OCI-M2 (cell line): ENCODE data around the gene ISLR2.

Experiments
- DNase-seq: peaks from one replicate; lab custom pipeline; 2025; ENCODE audit not compliant: unreplicated experiment; lab: John Stamatoyannopoulos, UW

The ISLR2 gene

GRCh38 chr15:74127954-74128784, 2.2 kb upstream of the ISLR2 start:
- DNase-seq, result no peak

GRCh38 chr15:74128785-74129585, 1.4 kb upstream of the ISLR2 start:
- no peak for DNase-seq

DNA sequence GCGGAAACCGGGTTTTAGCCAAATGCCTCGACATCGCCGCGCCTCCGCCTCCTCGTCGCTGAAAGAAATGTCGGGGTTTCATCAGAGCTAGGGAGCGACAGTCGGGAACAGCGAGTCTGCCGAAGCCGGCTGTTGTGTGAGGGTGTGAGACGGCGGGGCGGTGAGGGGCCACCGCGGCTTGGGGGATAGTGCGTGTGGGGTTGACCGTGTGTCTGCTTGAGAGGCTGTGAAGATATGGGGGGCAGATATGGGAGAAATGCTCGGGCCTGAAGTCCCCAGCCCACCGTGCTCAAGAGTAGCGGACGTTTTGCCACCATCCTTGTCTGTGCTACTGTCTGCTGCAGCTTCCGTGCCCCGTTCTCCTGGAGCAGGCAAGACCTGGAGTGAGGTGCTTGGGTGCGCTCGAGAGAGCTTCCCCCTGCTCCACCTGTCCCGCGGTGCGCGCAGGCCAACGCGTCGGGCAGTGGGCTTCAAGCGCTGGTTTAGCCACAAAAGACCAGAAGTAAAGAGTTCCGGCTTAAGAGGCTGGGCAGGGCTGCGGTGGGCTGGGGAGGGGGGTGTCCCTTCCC, 716 bp upstream of the ISLR2 start:
- DNase-seq, result no peak

GRCh38 chr15:74130849-74131627, 652 bp downstream of the ISLR2 start:
- no peak for DNase-seq

DNA sequence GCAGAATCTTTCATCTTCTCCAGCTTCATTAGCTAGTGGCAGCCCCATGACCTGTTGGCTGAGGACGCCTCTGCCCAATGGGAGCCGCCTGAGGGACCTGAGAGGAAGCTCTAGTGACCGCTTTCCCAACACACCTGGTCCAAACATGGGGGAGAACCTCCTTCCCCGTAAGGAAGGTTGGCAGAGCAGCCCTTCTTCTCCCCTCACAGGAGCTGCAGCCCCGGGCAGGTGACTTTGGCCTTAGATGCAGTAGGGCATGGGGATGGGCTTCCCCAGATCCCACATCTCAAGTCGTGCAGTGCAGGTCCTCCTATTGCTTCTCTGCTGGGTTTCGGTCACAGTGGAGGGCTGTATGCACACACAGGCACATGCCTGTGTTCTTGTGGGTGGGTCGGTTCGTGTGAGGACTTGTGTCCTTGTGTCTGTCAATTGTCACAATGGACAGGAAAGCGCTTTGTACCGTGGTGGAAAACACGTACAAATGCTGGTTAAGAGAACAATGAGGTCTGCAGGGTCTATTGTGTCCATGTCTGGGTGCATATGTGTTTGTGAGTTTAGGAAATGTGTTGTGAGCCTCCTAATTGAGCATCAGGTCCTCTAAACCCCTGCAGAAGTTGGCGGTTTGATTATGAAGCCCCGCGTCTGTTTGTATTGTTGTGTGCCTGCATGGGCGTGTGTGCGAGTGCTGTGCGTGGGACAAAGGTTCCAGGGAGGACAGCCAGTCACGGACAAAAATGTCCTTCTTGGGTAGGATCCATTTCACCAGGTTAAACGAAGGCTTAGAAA, 1.4 kb downstream of the ISLR2 start:
- DNase-seq, result no peak

DNA sequence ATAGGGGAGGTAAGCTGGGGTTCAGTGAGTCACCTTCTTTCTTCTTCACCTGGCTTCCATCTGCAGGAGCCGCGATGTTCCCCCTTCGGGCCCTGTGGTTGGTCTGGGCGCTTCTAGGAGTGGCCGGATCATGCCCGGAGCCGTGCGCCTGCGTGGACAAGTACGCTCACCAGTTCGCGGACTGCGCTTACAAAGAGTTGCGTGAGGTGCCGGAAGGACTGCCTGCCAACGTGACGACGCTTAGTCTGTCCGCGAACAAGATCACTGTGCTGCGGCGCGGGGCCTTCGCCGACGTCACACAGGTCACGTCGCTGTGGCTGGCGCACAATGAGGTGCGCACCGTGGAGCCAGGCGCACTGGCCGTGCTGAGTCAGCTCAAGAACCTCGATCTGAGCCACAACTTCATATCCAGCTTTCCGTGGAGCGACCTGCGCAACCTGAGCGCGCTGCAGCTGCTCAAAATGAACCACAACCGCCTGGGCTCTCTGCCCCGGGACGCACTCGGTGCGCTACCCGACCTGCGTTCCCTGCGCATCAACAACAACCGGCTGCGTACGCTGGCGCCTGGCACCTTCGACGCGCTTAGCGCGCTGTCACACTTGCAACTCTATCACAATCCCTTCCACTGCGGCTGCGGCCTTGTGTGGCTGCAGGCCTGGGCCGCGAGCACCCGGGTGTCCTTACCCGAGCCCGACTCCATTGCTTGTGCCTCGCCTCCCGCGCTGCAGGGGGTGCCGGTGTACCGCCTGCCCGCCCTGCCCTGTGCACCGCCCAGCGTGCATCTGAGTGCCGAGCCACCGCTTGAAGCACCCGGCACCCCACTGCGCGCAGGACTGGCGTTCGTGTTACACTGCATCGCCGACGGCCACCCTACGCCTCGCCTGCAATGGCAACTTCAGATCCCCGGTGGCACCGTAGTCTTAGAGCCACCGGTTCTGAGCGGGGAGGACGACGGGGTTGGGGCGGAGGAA, 2.6 kb downstream of the ISLR2 start:
- DNase-seq, result no peak

DNA sequence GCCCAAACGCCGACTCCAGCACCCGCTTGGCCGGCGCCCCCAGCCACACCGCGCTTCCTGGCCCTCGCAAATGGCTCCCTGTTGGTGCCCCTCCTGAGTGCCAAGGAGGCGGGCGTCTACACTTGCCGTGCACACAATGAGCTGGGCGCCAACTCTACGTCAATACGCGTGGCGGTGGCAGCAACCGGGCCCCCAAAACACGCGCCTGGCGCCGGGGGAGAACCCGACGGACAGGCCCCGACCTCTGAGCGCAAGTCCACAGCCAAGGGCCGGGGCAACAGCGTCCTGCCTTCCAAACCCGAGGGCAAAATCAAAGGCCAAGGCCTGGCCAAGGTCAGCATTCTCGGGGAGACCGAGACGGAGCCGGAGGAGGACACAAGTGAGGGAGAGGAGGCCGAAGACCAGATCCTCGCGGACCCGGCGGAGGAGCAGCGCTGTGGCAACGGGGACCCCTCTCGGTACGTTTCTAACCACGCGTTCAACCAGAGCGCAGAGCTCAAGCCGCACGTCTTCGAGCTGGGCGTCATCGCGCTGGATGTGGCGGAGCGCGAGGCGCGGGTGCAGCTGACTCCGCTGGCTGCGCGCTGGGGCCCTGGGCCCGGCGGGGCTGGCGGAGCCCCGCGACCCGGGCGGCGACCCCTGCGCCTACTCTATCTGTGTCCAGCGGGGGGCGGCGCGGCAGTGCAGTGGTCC, 3.5 kb downstream of the ISLR2 start:
- DNase-seq, result no peak

DNA sequence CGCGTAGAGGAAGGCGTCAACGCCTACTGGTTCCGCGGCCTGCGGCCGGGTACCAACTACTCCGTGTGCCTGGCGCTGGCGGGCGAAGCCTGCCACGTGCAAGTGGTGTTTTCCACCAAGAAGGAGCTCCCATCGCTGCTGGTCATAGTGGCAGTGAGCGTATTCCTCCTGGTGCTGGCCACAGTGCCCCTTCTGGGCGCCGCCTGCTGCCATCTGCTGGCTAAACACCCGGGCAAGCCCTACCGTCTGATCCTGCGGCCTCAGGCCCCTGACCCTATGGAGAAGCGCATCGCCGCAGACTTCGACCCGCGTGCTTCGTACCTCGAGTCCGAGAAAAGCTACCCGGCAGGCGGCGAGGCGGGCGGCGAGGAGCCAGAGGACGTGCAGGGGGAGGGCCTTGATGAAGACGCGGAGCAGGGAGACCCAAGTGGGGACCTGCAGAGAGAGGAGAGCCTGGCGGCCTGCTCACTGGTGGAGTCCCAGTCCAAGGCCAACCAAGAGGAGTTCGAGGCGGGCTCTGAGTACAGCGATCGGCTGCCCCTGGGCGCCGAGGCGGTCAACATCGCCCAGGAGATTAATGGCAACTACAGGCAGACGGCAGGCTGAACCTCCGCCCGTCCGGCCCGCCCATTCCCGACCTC, 4.1 kb downstream of the ISLR2 start:
- DNase-seq, result no peak

GRCh38 chr15:74135041-74135565, 4.7 kb downstream of the ISLR2 start:
- DNase-seq, result no peak

DNA sequence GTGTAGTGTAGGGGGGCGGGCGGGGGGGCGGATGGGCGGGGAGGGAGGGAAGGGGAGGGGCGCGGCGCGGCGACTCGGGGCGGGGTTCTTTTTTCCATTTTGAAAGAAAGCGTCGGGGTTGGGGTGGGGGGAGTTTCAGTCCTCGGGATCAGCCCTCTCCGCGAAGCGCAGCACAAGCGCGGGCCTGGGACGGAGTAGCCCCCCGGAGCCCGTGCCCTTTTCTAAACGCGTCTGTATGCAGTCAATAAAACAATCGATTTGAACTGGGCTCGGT, 6.1 kb downstream of the ISLR2 start:
- no peak for DNase-seq

DNA sequence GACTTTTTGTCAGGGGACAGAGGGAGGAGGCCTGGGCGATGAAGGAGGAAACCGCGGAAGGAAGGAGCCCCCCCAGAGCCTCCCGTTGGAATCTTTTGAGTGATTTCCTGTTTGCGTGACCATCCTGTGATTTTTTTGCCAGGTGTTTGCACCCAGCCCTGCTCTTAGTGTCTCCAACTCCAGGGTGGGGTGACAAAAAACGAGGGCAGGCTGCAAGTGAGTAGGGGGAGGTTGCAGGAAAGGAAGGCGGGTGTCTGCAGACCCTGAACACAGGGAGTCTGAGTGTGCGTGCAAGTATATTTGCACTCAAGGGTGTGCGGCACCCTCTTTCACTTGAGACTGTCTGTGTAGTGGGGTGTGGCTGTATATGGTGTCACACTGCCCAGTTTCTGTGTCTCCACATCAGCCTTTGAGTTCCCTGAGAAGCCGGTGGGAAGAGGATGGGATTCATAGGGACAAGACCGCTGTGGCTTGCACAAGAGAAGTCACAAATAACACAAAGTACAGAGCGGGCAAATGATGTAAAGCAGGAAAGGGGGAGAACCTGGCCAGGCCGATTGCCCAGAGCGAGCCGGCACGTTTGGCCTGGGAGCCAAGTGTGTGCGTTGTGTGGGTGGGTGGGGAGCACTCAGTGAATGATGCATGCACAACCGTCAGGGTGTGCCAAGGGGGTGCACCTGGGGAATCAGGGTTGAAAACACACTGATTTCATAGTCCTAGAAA, 6.6 kb downstream of the ISLR2 start:
- DNase-seq, result no peak

- no peak for DNase-seq
Observed at GRCh38 chr15:74137537-74137894, 7.1 kb downstream of the ISLR2 start.

- DNase-seq, result no peak
Observed at GRCh38 chr15:74138642-74139041, 8.3 kb downstream of the ISLR2 start.

GRCh38 chr15:74141591-74141990, 11.2 kb downstream of the ISLR2 start:
- DNase-seq, result no peak

GRCh38 chr15:74144153-74144775, 13.9 kb downstream of the ISLR2 start:
- DNase-seq, result no peak

DNA sequence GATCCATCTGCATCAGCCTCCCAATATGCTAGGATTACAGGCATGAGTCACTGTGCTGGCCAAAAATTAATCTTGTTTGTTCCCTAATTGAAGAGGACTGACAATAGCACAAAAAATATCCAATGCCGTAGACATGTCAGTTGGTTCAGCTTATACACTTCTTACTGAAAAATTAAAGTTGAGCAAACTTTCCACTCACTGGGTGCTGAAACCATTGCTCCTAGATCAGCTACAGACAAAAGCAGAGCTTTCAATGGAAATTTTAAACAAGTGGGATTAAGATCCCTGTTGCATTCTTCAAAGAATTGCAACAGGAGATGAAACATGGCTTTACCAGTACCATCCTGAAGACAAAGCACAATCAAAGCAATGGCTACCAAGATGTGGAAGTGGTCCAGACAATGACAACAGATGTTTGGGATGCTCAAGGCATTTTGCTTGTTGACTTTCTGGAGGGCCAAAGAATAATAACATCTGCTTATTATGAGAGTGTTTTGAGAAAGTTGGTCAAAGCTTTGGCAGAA, 16.0 kb downstream of the ISLR2 start:
- no peak for DNase-seq

DNA sequence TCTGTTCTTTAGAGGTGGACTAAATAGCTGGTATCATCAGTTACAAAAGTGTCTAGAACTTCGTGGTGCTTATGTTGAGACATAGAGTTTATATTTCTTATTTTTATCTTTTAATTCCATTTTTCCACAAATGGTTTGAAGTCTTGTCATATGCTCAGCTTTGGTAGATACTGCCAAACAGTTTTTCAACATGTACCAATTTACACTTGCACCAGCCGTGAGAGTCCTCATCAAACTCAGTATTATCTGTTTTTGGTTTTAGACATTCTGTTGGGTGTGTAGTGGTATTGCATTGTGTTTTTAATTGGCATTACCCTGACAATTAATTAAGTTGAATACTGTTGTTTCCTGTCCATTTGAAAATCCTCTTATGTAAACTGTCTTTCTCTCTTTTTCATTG, 16.7 kb downstream of the ISLR2 start:
- DNase-seq, result no peak
